Osteocyte (in vitro differentiated cells): ENCODE data around the gene ACTL10. TPM values are rescaled to one million over a fixed set of nuclear protein-coding genes. Genes with fewer than 3 reads are reported as not detected.
A peak's percentile ranks its signal among the peaks of the same experiment; 100 is the strongest.

ENCODE experiments used
- DNase-seq: peaks from one replicate; pipeline ENCODE4 v3.0.0; 2021; ENCODE audit warnings: mixed read lengths; ENCODE audit not compliant: unreplicated experiment; ENCODE audit errors: extremely low spot score
- H3K27ac Mint-ChIP-seq: one replicate; pipeline ENCODE4 v1.8.0; 2021; ENCODE audit warnings: mild to moderate bottlenecking, mixed read lengths; ENCODE audit not compliant: unreplicated experiment
- H3K27me3 Mint-ChIP-seq: one replicate; pipeline ENCODE4 v1.8.0; 2021; ENCODE audit warnings: mixed read lengths; ENCODE audit not compliant: unreplicated experiment
- H3K36me3 Mint-ChIP-seq: one replicate; pipeline ENCODE4 v1.8.0; 2021; ENCODE audit warnings: mixed read lengths; ENCODE audit not compliant: unreplicated experiment
- H3K4me1 Mint-ChIP-seq: one replicate; pipeline ENCODE4 v1.8.0; 2021; ENCODE audit warnings: mixed read lengths; ENCODE audit not compliant: unreplicated experiment
- H3K4me3 Mint-ChIP-seq: one replicate; pipeline ENCODE4 v1.8.0; 2021; ENCODE audit warnings: mild to moderate bottlenecking, moderate library complexity, mixed read lengths; ENCODE audit not compliant: unreplicated experiment
- H3K9me3 Mint-ChIP-seq: one replicate; pipeline ENCODE4 v1.8.0; 2021; ENCODE audit warnings: mixed read lengths; ENCODE audit not compliant: unreplicated experiment
- CTCF ChIP-seq: fragments of 200-600 bp; sonication (generic); IDR thresholded peaks from 2 replicates; pipeline ENCODE4 v1.5.0; 2021; ENCODE audit warnings: antibody characterized with exemption, mild to moderate bottlenecking, moderate library complexity
- total RNA-seq: library from RNA; stranded (reverse); gene quantifications from 2 replicates; pipeline ENCODE4 v1.2.1, GENCODE V29; 2021

ACTL10 gene
- total RNA-seq, 1 donor from 2014 or later: 0.54 TPM

DNA sequence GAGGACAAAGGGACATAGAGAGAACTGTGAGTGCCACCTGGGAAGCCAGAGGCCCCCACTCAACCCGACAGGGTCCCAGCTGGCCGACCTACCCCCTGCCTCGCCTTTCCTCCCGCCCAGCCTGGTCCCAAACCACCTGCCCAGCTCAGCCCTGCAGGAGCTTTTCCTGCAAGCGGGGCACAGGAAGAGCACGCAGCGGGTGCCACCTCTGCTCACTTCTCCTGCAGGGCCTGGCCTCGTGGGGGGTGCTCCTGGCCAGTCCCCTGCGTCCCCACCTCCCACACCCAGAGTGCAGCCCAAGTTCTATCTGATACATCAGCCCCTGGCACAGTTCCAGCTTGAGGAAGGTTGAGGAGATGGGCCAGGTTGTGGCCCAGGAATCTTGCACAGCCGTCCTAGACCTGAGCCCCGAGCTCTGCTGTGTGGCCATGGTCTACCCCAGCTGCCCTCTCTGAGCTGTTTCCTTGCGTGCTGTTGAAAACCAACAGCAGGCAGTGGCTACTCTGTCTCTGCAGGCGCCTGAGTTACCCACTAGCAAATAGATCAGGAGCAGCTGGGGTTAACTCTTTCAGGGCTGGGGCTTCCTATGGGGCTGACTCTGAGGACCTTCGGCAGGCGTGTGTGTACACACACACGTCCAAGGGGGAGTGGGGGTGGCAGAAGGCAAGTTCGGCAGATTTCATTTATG lies 5.8 kb downstream of the ACTL10 start:
- Mint-ChIP-seq H3K27me3 (no peaks in the 10 kb centered on the region), H3K4me3 (peak overlapping the region; percentile 86)

GRCh38 chr20:33673114-33673409 lies 6.3 kb downstream of the ACTL10 start:
- Mint-ChIP-seq H3K4me1 (peaks cover 34% of the 10 kb centered on the region), H3K36me3 (no peaks in the 10 kb centered on the region), H3K9me3 (no peaks in the 10 kb centered on the region), H3K27ac (peak overlapping the region; percentile 71), H3K27me3 (no peaks in the 10 kb centered on the region), H3K4me3 (peak overlapping the region; percentile 86)
- no peak for TF ChIP-seq CTCF
- no peak for DNase-seq

More for the DNA sequence above, 5.8 kb downstream of the ACTL10 start:
- Mint-ChIP-seq H3K36me3 (no peaks in the 10 kb centered on the region), H3K9me3 (no peaks in the 10 kb centered on the region), H3K4me1 (peaks cover 34% of the 10 kb centered on the region), H3K27ac (peak overlapping the region; percentile 71)
- no peak for TF ChIP-seq CTCF
- no peak for DNase-seq

GRCh38 chr20:33673410-33674293 lies 6.9 kb downstream of the ACTL10 start:
- H3K27me3 Mint-ChIP-seq: no peaks in the 10 kb centered on the region
- DNase-seq: no peak
- peaks cover 34% of the 10 kb centered on the region for H3K4me1 Mint-ChIP-seq
- no peaks in the 10 kb centered on the region for H3K9me3 Mint-ChIP-seq
- H3K36me3 Mint-ChIP-seq: no peaks in the 10 kb centered on the region
- peak overlapping the region; percentile 86 for H3K4me3 Mint-ChIP-seq
- TF ChIP-seq CTCF: no peak
- H3K27ac Mint-ChIP-seq: peak overlapping the region; percentile 71

DNA sequence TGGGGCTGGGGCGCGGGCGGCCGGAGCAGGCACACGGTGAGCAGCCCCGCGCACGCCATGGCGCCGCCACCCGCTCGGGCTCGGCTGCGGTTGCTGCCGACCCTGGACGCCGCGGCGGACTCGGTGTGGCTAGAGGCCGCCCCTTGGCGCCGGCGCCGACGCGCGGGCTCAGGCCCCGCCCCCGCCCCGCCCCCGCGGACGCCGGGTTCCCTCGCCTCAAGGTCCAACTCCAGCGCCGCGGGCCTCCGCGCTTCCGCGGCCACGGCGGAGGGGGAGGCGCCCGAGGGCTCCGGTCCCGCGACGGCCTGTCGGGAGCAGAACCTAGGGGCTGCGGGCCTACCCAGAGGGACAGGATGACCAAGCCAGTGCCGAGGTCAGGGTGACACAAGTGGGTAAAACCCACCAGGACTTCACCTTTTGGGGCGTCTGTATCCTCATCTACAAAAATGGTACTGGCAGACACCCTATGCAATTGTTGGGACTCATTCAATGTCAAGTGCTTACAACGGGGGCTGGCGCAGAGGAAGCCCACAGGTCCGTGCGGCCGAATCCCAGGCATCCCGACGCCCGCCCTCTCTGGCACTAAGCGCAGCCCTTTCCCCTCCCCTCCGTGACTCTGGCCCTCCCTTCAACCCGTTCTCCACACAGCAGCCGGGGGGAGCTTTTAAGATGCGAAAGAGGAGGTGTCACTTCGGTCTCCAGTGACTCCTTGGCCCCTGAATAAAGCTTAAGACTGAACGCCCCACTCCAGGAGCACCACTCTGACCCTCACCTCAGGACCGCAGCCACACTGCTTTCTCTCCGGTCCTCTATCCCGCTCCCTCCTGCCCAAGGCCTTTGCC lies 7.8 kb downstream of the ACTL10 start, which contains the start of gene NECAB3:
Gene NECAB3, minus strand, starts transcription at position 135 of the 842 bp plus-strand sequence. Its CDS starts 76 bp downstream, at position 59.
- Mint-ChIP-seq H3K27me3 (no peaks in the 10 kb centered on the region), H3K36me3 (no peaks in the 10 kb centered on the region), H3K4me3 (peak within 1 kb of the TSS; percentile 86), H3K27ac (peak within 1 kb of the TSS; percentile 71), H3K9me3 (no peaks in the 10 kb centered on the region), H3K4me1 (peaks cover 34% of the 10 kb centered on the region)
- DNase-seq: peak; percentile 92
- no peak for TF ChIP-seq CTCF
